Stomach (tissue), 4 donors: Measurements from ENCODE around the gene ONECUT2.

Source experiments
- CTCF ChIP-seq, 7 experiments: fragments of 450-650 bp in 4 of 7; fragments of 200-600 bp in 3 of 7; sonication (generic) in 3 of 7; IDR thresholded peaks; one replicate each; pipeline ENCODE4 v1.5.1; 2016 to 2019; ENCODE audit warnings: antibody characterized with exemption in 7 of 7, control low read depth in 2 of 7, mild to moderate bottlenecking in 1 of 7
- EP300 ChIP-seq: sonication (generic); formaldehyde crosslinking; IDR thresholded peaks from one replicate; pipeline ENCODE4 v1.6.1; 2017; ENCODE audit warnings: antibody characterized with exemption
- POLR2A ChIP-seq, 4 donors: fragments of 450-650 bp; IDR thresholded peaks; one replicate each; pipeline ENCODE4 v1.6.1; 2016; ENCODE audit warnings: antibody characterized with exemption in 4 of 4, control low read depth in 2 of 4, mild to moderate bottlenecking in 1 of 4, moderate library complexity in 1 of 4
- POLR2AphosphoS5 ChIP-seq, 3 donors: sonication (generic); formaldehyde crosslinking; IDR thresholded peaks; one replicate each; pipeline ENCODE4 v1.6.1; 2016; ENCODE audit warnings: antibody characterized with exemption in 3 of 3

GRCh38 chr18:57390044-57390443, 45.1 kb upstream of the ONECUT2 start:
- no peak for TF ChIP-seq CTCF (IDR thresholded peaks at IDR 0.05)
- no peak for TF ChIP-seq POLR2A (IDR thresholded peaks at IDR 0.05)
- TF ChIP-seq POLR2AphosphoS5 (IDR thresholded peaks at IDR 0.05): no peak
- no peak for TF ChIP-seq EP300
